ENCODE measurements around the gene PTPN2. TPM values are rescaled to one million over a fixed set of nuclear protein-coding genes. Genes with fewer than 3 reads are reported as not detected.

The PTPN2 gene
- polyA plus RNA-seq, 1 donor from 2014 or later: 45.7 TPM

DNA sequence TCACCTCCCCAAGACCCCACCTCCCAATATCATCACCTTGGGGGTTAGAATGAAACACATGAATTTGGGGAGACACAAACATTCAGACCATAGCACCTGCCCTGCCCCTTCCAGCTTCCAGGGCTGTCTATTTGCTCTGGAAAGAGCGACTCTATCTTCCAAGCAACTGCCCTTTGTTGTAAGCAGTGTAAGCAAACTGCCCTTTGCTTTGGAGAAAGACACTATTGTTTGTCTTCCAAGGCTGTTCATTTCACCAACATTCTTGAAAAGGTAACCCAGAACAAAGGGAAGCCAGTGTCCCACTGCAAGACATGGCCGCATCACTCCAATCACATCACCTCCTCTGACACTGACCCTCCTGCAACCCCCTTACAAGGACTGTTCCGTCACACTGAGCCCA, 46.9 kb upstream of the PTPN2 start:
- Histone ChIP-seq H3K36me3 (ENCODE audit: insufficient read depth, low read length) (no peaks in the 10 kb centered on the region), H3K9ac (ENCODE audit: low read length) (no peak overlapping the region), H3K4me3 (ENCODE audit: low read length) (no peak overlapping the region), H3K9me2 (ENCODE audit: insufficient read depth, low read length) (no peaks in the 10 kb centered on the region), H2AFZ (ENCODE audit: low read depth, low read length) (no peak overlapping the region), H3K9me3 (ENCODE audit: low read length) (no peaks in the 10 kb centered on the region), H3K27ac (ENCODE audit: low read length) (no peak overlapping the region), H4K20me1 (ENCODE audit: insufficient read depth) (no peaks in the 10 kb centered on the region), H3K27me3 (ENCODE audit: insufficient read depth, low read depth, low read length) (no peaks in the 10 kb centered on the region), H3F3A (ENCODE audit: insufficient read depth, low read length, poor library complexity, severe bottlenecking) (no peaks in the 10 kb centered on the region), H3K79me2 (replicated peaks; ENCODE audit: insufficient read depth, low read length) (no peaks in the 10 kb centered on the region), H3K4me2 (ENCODE audit: low read length) (no peak overlapping the region)
- TF ChIP-seq EP300 (conservative IDR thresholded peaks at IDR 0.05; ENCODE audit: poor library complexity, severe bottlenecking): no peak

GRCh38 chr18:12930376-12930775, 46.3 kb upstream of the PTPN2 start:
- H3K27ac ChIP-seq (ENCODE audit: low read length): no peak overlapping the region
- no peaks in the 10 kb centered on the region for H3K9me2 ChIP-seq (ENCODE audit: insufficient read depth, low read length)
- no peaks in the 10 kb centered on the region for H3K27me3 ChIP-seq (ENCODE audit: insufficient read depth, low read depth, low read length)
- no peak overlapping the region for H3K4me3 ChIP-seq (ENCODE audit: low read length)
- no peaks in the 10 kb centered on the region for H4K20me1 ChIP-seq (ENCODE audit: insufficient read depth)
- H3K36me3 ChIP-seq (ENCODE audit: insufficient read depth, low read length): no peaks in the 10 kb centered on the region
- H2AFZ ChIP-seq (ENCODE audit: low read depth, low read length): no peak overlapping the region
- no peaks in the 10 kb centered on the region for H3K79me2 ChIP-seq (replicated peaks; ENCODE audit: insufficient read depth, low read length)
- TF ChIP-seq TAF1 (IDR thresholded peaks at IDR 0.05; ENCODE audit: low read depth) (no peak), REST (IDR thresholded peaks at IDR 0.05; ENCODE audit: borderline replicate concordance) (no peak), SMC3 (conservative IDR thresholded peaks at IDR 0.05; ENCODE audit: poor library complexity) (no peak), MXI1 (conservative IDR thresholded peaks at IDR 0.05; ENCODE audit: poor library complexity, severe bottlenecking) (no peak), EZH2 (IDR thresholded peaks at IDR 0.05; ENCODE audit: borderline replicate concordance, insufficient read depth, low read length, poor library complexity, severe bottlenecking) (no peak), EP300 (conservative IDR thresholded peaks at IDR 0.05; ENCODE audit: poor library complexity, severe bottlenecking) (no peak), RAD21 (conservative IDR thresholded peaks at IDR 0.05) (no peak), POLR2AphosphoS5 (IDR thresholded peaks at IDR 0.05) (no peak)
- TF ChIP-seq, protein P1, sequence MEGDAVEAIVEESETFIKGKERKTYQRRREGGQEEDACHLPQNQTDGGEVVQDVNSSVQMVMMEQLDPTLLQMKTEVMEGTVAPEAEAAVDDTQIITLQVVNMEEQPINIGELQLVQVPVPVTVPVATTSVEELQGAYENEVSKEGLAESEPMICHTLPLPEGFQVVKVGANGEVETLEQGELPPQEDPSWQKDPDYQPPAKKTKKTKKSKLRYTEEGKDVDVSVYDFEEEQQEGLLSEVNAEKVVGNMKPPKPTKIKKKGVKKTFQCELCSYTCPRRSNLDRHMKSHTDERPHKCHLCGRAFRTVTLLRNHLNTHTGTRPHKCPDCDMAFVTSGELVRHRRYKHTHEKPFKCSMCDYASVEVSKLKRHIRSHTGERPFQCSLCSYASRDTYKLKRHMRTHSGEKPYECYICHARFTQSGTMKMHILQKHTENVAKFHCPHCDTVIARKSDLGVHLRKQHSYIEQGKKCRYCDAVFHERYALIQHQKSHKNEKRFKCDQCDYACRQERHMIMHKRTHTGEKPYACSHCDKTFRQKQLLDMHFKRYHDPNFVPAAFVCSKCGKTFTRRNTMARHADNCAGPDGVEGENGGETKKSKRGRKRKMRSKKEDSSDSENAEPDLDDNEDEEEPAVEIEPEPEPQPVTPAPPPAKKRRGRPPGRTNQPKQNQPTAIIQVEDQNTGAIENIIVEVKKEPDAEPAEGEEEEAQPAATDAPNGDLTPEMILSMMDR (IDR thresholded peaks at IDR 0.05; ENCODE audit: poor library complexity, severe bottlenecking): no peak
- H3K9me3 ChIP-seq (ENCODE audit: low read length): no peaks in the 10 kb centered on the region
- H3K4me2 ChIP-seq (ENCODE audit: low read length): no peak overlapping the region
- H3F3A ChIP-seq (ENCODE audit: insufficient read depth, low read length, poor library complexity, severe bottlenecking): no peaks in the 10 kb centered on the region
- H3K9ac ChIP-seq (ENCODE audit: low read length): no peak overlapping the region

Measured in neural cell (in vitro differentiated cells).